GM21515 (cell line): ENCODE measurements around the gene NXPE1.
"Not testable (repeated sequence)": the region's sequence is repeated elsewhere in the genome, so short reads cannot be mapped to it uniquely, and the experiment has no call there.

Source experiments
- ATAC-seq: cut with Tn5 transposase; IDR thresholded peaks from one replicate; pipeline ENCODE4 v1.9.1; 2021; ENCODE audit not compliant: unreplicated experiment

The NXPE1 gene

DNA sequence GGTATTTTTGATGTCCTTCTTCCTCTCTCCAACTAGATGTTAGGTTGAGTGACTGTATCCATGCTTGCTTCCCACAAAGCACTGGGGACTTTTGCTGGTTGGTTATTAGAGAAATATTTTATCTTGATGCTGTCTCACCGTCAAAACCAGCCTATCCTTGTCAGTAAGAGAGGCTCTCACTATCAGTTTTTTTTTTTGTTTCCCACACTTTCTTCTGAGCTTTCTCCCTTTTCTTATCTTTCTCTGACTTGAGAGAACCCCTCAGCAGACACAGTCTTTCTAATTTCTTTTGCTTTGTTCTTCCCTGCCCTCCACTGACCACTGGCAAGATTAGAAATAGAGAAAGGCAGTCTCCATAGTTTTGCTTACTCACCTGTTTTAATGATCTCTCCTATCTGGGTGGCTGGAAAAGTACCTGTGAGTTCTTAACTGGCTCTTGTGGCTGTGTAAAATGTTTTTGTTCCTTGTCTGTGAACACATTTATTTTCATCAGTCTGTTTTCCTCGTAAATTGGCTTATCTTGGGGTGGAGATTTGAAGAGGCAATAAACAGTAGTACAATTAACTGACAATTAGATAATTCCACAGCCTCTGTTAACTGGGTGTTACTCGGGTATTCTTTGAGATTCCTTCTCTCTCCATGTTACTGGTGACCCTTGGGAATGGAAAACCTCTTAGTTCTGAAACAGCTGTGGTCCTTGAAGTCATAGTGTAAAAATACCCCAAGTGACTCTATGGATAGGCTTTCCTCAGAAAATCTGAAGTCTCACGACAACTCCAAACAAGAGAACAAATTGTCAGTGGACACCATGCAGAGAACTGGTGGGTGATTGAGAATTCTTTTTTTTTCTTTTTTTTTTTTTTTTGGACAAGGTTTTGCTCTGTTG is at the start of gene NXPE1:
TSS of gene NXPE1 (minus strand) at position 457 of the 886 bp plus-strand sequence. CDS start 8,680 bp downstream, outside the sequence.
- no peak for ATAC-seq

DNA sequence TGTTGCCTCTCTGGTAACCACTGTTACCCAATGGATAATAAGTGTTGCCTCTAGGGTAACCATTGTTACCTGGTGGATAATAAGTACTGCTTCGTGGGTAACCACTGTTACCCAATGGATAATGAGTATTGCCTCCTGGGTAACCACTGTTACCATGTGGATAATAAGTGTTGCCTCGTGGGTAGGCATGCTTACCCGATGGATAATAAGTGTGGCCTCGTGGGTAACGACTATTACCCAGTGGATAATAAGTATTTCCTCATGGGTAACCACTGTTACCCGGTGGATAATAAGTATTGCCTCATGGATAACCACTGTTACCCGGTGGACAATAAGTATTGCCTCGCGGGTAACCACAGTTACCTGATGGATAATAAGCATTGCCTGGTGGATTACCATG is 49.7 kb upstream of the NXPE1 start:
- ATAC-seq = no peak

DNA sequence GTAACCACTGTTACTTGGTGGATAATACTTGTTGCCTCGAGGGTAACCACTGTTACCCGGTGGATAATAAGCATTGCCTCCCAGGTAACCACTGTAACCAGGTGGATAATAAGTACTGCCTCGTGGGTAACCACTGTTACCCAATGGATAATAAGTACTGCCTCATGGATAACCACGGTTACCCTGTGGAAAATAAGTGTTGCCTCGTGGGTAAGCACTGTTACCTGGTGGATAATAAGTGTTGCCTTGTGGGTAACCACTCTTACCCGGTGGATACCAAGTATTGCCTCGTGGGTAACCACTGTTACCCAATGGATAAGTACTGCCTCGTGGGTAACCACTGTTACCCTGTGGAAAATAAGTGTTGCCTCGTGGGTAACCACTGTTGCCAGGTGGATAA is 48.9 kb upstream of the NXPE1 start:
- not testable (repeated sequence) for ATAC-seq

DNA sequence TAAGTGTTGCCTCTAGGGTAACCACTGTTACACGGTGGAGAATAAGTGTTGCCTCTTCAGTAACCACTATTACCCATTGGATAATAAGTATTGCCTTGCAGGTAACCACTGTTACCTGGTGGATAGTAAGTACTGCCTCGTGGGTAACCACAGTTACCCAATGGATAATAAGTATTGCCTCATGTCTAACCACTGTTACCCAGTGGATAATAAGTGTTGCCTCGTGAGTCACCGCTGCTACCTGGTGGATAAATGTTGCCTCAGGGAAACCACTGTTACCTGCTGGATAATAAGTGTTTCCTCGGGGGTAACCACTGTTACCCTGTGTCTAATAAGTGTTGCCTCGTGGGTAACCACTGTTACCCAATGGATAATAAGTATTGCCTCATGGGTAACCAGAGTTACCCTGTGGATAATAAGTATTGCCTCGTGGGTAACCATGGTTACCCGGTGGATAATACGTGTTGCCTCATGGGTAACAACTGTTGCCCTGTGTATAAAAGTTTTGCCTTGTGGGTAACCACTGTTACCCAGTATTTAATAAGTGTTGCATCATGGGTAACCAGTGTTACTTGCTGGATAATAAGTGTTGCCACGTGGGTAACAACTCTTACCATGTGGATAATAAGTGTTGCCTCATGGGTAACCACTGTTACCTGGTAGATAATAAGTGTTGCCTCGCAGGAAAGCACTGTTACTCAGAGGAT is 48.2 kb upstream of the NXPE1 start:
- no peak for ATAC-seq

DNA sequence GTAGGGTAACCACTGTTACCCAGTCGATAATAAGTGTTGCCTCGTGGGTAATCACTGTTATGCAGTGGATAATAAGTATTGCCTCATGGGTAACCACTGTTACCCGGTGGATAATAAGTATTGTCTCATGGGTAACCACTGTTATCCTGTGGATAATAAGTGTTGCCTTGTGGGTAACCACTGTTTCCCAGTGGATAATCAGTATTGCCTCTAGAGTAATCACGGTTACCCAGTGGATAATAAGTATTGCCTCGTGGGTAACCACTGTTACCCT is 47.1 kb upstream of the NXPE1 start:
- not testable (repeated sequence) for ATAC-seq

DNA sequence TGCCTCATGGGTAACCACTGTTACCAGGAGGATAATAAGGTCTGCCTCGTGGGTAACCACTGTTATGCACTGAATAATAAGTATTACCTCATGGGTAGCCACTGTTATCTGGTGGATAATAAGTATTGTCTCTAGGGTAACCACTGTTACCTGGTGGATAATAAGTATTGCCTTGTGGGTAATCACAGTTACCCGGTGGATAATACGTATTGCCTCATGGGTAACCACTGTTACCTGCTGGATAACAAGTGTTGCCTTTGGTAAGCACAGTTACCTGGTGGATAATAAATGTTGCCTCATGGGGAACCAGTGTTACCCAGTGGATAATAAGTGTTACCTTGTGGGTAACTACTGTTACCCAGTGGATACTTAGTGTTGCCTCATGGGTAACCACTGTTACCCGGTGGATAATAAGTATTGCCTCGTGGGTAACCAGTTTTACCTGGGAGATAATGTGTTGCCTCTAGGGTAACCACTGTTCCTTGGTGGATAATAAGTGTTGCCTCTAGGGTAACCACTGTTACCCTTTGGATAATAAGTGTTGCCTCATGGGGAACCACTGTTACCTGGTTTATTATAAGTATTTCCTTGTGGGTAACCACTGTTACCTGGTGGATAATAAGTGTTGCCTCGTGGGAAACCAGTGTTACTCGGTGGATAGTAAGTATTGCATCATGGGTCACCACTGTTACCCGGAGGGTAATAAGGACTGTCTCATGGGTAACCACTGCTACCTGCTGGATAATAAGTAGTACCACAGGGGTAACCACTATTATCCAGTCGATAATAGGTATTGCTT is 46.5 kb upstream of the NXPE1 start:
- no peak for ATAC-seq

DNA sequence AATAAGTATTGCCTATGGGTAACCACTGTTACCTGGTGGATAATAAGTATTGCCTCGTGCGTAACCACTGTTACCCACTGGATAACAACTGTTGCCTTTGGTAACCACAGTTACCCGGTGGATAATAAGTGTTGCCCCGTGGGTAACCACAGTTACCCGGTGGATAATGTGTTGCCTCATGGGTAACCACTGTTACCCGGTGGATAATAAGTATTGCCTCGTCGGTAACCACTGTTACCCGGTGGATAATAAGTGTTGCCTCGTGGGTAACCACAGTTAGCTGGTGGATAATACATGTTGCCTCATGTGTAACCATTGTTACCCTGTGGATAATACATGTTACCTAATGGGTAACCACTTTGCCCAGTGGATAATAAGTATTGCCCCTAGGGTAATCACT is 45.7 kb upstream of the NXPE1 start:
- no peak for ATAC-seq

DNA sequence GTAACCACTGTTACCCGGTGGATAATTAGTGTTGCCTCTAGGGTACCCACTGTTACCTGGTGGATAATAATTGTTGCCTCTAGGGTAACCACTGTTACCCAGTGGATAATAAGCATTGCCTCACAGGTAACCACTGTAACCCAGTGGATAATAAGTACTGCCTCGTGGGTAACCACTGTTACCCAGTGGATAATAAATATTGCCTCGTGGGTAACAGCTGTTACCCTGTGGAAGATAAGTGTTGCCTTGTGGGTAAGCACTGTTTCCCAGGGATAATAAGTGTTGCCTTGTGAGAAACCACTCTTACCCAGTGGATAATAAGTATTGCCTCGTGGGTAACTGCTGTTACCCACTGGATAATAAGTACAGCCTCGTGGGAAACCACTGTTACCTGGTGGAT is 45.2 kb upstream of the NXPE1 start:
- ATAC-seq = no peak

DNA sequence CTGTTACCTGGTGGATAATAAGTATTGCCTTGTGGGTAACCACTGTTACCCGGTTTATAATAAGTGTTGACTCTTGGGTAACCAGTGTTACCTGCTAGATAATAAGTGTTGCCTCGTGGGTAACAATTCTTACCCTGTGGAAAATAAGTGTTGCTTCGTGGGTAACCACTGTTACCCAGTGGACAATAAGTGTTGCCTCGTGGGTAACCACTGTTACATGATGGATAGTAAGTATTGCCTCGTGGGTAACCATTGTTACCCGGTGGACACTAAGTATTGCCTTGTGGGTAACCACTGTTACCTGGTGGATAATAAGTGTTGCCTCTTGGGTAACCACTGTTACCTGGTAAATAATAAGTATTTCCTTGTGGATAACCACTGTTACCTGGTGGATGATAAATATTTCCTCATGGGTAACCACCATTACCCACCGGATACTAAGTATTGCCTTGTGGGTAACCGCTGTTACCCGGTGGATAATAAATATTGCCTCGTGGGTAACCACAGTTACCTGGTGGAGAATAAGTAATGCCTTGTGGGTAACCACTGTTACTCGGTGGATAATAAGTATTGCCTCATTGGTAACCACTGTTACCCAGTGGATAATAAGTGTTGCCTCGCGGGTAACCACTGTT is 44.6 kb upstream of the NXPE1 start:
- ATAC-seq = no peak

DNA sequence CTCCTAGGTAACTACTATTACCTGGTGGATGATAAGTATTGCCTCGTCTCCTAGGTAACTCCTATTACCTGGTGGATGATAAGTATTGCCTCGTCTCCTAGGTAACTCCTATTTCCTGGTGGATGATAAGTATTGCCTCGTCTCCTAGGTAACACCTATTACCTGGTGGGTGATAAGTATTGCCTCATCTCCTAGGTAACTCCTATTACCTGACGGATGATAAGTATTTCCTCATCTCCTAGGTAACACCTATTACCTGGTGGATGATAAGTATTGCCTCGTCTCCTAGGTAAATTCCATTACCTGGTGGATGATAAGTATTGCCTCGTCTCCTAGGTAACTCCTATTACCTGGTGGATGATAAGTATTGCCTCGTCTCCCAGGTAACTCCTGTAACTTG is 43.5 kb upstream of the NXPE1 start:
- ATAC-seq = not testable (repeated sequence)

DNA sequence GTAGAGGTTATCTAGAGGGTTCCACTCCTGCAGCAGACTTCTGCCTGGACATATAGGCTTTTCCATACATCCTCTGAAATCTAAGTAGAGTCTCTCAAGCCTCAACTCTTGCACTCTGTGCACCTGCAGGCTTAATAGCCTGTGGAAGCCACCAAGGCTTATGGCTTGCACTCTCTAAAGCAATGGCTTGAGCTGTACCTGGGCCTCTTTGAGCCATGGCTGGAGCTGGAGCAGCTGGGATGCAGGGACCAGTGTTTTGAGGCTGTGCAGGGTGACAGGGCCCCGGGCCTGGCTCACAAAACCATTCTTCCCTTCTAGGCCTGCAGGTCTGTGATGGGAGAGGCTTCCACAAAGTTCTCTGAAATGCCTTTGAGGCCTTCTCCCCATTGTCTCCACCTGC is 38.8 kb upstream of the NXPE1 start:
- ATAC-seq = no peak

DNA sequence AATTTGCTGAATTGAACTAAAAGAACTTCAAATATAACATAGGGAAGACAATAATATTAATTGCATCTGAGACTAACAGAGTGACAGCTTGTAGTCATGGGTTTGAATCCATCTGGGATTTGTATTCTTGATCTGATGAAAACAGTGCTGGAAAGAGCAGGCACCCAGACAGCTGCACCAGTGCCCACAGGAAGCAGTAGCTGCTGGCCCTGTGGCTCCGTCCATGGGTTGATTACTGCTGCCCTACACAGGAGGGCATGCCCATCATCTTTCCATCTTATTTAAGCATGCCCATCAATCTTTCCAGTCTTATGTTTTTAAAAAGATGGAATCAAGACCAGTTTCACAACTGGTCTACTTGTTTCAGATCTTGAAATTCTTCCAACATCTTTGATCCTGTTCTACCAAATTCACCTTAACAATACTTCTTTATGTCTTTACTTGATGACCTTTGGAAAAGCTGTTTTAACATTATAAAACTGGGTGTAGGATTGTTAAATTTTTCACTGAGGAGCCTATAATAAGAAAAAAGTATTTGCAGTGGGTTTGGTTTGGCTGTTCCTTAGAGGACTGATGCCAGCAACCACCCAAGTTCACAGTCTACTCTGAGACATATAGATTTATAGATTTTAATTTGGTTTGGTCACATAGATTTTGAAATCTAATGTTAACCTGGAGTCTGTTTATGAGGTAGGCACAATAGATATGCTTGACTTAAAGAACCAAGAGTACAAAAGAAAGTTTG is 36.7 kb upstream of the NXPE1 start:
- ATAC-seq = no peak

DNA sequence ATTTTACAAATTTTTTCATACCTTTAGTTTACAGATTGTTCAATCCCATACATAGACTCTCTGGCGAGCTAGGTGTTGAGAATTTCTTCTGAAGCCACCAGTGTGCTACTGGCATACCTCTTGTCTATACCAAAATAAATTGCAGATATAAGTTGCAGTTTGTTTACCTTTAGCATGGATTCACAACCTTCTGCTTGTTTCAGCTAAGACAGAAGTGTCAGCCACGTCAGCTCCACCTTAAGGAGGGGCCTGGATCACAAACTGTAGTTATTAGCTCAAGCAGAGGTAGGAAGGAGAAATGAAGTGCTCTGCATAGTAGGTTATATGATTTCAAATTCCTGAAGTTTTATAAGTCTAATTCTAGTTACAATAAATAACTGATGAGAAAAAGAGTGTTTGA is 35.9 kb upstream of the NXPE1 start, which contains the start of gene NXPE4:
TSS of gene NXPE4 (minus strand) at position 216 of the 400 bp plus-strand sequence. CDS start 1,027 bp downstream, outside the sequence.
- no peak for ATAC-seq

DNA sequence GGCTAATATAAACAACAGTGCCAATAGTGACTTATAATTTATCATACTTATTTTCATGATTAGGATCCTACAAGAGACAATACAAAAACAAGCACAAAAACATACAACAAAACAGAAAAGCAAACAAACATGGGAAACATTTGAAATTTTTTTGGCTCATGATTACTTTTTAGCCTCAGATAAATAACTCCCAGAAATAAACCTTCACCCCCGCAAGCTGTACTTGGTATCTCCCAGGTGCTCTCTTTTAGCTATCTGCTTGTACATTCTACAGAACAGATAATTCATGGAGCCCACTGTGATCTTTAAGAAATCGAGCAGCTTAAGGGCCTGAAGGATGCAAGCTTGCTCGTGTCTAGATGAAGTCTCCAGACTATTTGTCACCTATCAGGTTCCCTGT is 35.0 kb upstream of the NXPE1 start:
- ATAC-seq = no peak

DNA sequence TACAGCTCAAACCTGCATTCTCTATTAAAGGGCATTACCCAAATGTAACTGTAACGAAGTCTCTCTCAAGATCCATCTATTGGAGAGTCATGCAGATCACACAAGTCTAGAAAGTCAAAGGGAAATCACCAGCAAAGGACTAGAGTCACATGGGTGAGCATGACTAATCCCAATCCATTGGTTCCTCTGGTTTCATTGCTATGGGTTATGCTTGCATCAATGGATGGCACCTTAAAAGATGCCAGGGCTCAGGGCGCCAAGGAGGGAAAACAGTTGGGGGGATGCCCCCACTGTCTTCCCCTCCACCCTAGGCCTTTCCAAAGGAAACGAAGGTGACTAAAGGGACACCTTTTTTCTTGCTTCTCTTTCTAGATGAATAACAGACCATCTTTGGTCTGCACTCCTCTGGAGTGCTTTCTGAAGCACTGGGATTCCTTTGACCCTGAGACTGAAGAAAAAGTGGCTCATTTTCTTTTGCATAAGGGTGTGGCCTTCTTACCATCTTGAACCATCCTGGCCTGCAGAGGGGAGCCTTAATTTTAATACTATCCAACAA is 27.8 kb upstream of the NXPE1 start:
- ATAC-seq = no peak

DNA sequence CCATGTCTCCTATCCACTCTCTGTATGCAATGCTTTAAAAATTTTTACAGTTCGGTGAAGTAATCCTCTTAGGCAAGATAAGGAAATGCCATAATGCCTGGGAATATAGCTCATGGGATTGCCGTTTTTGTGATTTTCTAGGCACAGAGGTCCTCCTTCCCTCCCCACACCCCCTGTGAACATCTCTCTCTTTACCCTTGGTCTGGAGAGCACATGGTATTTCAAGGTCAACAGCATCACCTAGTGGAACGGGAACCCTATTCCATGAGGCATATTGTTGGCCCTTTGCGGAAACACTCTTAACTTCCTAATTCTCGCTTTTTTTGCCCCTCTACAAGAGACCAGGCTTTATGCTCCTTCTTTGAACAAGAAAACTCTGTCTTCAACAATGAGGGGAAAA is 27.1 kb upstream of the NXPE1 start:
- ATAC-seq = no peak

DNA sequence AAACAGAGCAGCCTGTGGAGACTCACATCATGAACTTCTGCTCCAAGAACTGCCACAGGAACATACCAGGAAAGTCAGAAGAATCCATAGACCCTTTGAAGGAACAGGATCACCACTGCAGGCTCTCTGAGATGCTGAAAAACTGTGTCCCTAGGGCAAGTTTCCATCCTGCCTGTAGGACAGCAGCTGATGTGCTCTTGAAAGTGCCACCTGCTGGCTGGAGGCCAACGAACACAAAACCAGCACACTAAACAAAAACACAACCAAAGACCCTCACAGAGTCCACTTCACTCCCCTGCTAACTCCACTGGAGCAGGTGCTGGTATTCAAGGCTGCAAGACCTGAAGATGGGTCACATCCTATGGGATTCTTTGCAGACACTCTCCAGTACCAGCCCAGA is 12.0 kb upstream of the NXPE1 start:
- no peak for ATAC-seq

DNA sequence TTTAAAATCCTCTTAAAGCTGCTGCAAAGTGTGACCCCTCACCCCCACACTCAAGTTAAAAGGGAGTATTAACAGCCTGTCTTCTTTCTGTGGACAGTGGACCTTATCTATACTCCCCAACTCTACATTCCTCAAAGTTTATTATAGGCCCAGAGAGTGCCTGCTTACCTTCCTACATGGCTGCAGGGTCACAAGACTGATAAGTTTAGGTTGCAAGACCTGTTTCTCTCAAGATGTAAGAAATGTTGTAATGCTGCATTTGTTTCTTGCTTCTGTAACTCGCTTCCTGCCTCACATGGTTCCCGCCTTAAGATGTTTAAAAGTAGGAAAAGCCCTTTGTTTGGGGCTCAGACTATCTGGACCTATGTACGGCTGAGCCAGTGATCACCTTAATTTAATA is 10.1 kb upstream of the NXPE1 start:
- no peak for ATAC-seq

DNA sequence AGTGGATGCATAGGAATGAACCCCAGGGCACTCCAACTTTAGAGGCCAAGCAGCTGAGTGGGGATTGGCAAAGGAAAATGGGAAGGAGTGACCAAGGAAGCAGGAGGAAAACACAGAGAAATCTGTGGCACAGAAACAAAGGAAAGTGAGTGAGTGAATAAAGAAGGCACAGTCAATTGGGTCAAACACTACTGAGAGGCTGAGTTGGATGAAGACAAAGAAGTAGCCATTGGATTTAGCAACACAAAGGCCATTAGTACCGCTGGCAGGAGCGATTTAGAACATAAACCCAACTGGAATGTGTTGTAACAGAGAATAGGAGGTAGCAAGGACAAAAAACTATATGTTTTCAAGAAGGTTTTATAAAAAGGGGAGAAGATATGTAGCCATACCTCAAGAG is 6.6 kb upstream of the NXPE1 start:
- ATAC-seq = no peak

DNA sequence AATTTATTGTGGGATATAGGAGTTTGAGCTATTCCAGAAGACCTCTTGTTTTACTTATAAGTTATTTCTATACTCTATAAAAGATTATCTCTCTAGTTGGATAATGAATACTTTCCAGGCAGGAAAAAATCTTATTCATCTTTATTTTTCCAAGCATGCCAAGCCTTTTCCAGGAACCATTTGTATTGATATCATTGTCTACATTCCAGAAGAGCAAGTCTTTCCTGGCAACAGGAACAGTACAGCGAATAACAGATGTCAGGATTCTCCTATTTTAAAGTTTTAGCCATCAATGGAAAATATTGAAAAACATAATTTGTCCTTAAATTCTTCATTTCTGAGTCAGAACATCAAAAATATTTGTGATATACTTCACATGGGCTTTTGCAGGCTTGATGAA is 5.2 kb upstream of the NXPE1 start:
- ATAC-seq = no peak
